ENCODE data around the gene CXCR5.
"Not testable (repeated sequence)": the region's sequence is repeated elsewhere in the genome, so short reads cannot be mapped to it uniquely, and the experiment has no call there.

Gene CXCR5, protein sequence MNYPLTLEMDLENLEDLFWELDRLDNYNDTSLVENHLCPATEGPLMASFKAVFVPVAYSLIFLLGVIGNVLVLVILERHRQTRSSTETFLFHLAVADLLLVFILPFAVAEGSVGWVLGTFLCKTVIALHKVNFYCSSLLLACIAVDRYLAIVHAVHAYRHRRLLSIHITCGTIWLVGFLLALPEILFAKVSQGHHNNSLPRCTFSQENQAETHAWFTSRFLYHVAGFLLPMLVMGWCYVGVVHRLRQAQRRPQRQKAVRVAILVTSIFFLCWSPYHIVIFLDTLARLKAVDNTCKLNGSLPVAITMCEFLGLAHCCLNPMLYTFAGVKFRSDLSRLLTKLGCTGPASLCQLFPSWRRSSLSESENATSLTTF

GRCh38 chr11:118883368-118884071 is at the start of gene CXCR5:
TSS of gene CXCR5 (plus strand) at chr11:118883892. CDS start at chr11:118883942, 50 bp downstream.
- no peak for DNase-seq

DNA sequence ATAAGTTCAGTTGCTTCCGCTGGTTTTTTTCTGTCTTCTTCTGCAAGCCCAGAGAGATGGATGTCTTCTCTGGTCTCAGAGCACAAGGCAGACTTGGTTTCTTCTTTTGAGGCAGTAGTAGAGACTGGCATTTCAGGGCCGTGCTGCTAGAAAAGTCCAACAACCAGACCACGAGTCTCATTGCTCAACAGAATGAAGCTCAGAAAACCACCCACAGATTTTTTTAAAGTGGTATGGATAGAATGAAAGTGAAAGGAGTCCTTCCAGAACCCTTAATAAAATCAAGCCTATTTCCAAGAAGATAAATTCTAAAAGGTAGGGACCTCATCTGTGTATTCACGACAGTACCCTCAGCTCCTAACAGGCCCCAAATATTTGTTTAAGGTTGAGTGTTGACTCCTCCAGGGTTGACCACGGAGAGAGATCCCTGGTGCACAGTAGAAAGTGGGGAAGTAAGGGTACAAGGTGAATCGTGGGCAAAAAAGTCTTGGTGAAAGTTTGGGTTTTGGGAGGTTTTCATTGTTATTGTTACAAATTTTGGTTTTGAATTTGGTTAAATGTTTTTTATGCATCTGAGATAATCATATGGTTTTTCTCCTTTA is 49.2 kb upstream of the CXCR5 start:
- DNase-seq = no peak

DNA sequence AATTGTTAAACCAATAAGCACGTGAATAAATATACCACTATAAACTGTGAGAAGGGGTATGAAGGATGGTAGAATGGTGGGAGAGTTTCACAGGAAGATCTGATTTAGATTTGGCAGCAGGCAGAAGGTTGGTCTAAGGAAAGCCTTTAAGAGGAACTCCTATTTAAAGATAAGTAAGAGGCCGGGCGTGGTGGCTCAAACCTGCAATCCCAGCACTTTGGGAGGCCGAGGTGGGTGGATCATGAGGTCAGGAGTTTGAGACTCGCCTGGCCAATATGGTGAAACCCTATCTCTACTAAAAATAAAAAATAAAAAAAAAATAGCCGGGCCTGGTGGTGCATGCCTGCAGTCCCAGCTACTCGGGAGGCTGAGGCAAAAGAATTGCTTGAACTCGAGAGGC is 45.8 kb upstream of the CXCR5 start:
- no peak for DNase-seq

- no peak for DNase-seq
Observed at GRCh38 chr11:118838905-118839553, 44.7 kb upstream of the CXCR5 start.

GRCh38 chr11:118841469-118842242 is 42.0 kb upstream of the CXCR5 start:
- no peak for DNase-seq

- no peak for DNase-seq
Observed at GRCh38 chr11:118842369-118842768, 41.3 kb upstream of the CXCR5 start.

- DNase-seq = not testable (repeated sequence)
Observed at GRCh38 chr11:118842843-118843242, 40.8 kb upstream of the CXCR5 start.

GRCh38 chr11:118843565-118843964 is 40.1 kb upstream of the CXCR5 start:
- no peak for DNase-seq

DNA sequence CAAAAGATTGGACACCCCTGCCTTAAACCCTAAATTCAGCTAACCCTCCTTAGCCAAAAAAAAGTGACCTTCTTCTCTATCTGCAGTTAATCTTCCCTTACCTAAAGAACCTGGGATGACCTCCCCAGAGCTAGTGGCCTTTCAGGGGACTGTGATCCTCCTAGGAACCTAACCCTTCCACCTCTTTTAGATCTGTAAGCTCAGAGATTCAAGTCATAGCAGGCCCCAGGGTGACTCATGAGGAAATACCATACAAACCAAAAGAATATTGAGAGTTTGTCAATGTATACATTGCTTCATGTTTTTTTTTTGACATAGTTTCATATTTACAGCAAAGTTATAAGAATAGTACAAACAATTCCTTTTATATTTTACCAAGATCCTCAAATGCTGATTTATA is 38.3 kb upstream of the CXCR5 start:
- no peak for DNase-seq

GRCh38 chr11:118846181-118846935 is 37.3 kb upstream of the CXCR5 start:
- DNase-seq = no peak

GRCh38 chr11:118849825-118850224 is 33.9 kb upstream of the CXCR5 start:
- DNase-seq = no peak

DNA sequence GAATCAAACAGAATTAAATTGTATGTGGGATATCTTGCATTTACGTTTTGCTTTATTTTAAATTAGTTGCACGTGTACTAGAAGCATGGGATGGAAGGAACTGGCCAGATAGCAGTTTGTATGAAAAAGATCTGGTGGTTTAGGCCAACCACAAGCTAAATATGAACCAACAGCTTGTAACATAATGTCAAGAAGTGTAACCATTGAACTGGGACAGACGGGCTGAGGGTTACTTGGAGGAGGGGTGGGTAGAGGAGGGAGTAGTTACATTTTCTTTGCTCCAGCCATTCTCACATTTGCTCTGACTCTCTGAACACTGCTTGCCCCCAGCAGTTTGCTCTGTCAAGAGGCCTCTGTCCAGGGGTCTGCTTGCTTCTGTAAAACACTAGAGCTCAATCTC is 31.7 kb upstream of the CXCR5 start:
- DNase-seq = no peak

- no peak for DNase-seq
Observed at GRCh38 chr11:118853678-118854077, 30.0 kb upstream of the CXCR5 start.

DNA sequence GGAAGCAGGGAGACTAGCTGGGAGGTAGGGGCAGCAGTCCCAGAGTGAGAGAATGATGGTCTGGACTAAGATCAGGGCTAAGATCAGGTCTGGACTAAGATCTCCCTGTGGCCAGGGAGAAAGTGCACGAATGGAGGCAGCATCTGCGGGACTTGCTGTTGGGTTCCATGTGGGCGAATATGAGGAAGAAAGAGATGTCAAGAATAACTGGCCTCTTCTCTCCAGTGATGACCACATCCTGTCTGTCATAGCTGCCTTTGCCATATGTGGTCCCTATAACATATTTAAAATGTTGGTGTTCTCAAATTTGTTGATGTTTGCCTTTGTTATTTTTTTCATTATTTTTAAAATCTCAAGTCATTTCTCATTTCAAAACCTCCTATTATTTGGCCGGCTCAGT is 27.4 kb upstream of the CXCR5 start:
- DNase-seq = no peak

DNA sequence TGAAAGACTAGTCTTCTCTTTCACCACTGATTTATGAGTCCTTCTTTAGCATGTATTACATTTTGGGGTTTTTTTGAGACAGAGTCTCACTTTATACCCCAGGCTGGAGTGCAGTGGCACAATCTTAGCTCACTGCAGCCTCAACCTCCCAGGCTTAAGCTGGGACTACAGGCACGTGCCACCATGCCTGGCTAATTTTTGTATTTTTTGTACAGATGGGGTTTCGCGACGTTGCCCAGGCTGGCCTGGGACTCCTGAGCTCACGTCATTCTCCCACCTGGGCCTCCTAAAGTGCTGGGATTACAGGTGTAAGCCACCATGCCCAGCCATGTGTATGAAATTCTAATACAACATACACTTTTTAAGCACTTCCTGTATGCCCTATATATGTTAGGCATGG is 26.3 kb upstream of the CXCR5 start:
- no peak for DNase-seq

DNA sequence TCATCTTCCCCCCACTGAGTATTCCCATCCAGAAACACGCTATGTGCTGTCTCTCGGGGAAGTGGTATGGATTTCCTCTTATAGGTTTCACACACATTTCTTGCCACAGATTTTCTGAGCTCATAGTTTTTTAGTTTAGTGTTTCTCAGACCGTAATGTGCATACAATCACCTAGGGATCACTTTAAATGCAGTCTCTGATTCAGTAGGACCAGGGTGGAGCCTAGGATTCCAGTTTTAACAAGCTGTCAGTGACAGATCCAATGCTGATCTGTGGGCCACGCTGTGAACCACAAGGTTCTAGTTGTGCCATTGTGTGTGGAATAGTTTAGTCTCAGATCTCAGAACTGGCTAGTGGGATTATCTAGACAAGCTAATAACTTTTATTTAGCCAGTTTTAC is 23.7 kb upstream of the CXCR5 start:
- DNase-seq = no peak

DNA sequence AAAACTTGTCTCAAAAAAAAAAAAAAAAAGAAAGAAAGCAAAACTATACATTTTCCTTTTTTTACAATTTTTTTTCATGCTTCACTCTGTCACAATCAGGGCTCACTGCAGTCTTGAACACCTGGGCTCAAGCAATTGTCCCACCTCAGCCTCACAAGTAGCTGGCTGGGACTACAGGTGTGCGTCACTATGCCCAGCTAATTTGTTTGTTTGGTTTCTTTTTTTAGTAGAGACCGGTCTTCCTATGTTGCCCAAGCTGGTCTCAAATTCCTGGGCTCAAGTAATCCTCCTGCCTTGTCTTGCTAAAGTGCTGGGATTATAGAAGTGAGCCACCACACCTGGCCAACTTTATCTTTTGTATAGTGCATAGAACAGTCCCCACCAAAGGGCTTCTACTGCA is 15.0 kb upstream of the CXCR5 start:
- DNase-seq = no peak

DNA sequence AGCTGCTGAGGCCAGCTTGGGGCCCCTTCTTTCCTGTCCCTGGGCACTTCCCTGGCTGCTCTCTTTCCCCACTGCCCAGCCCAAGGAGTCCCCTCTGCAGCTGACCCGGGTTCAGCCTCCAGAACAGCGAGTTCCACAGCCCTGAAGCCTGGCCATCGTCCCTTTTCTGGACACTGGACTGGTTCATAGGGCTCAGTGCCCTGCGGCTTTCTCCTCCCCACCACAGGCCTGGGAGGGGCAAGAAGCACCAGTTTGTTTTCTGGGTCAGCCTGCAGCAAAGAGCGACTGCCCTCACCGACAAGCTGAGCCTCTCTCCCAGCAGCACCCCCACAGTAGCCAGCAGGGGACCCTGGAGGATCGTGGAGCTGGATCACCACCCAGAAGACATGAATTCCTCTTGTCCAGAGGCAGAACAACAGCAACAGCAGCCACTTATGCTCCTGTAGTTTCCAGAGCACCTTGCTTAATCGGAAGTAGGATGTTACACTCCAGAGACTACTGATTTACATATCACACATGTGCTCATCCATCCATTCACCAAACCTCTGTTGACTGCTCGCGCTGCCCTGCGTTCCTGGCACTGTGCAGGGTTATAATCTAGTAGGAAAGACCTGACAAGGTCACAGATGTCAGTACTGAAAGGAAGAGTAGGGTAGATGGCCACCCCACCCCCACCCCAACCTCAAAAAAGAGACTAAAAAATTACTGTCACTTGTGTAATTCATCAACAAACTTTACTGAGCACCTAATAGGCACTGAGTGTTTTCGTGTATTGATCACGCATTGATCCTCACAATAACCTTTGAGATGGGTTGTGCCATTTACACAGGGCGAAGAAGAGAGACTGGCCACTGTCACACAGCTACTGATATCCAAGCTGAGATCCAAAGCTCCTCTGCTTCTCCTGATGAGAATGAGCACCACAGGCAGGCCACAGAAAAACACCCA is 13.0 kb upstream of the CXCR5 start:
- DNase-seq = no peak

- no peak for DNase-seq
Observed at GRCh38 chr11:118872403-118872821, 11.3 kb upstream of the CXCR5 start.

DNA sequence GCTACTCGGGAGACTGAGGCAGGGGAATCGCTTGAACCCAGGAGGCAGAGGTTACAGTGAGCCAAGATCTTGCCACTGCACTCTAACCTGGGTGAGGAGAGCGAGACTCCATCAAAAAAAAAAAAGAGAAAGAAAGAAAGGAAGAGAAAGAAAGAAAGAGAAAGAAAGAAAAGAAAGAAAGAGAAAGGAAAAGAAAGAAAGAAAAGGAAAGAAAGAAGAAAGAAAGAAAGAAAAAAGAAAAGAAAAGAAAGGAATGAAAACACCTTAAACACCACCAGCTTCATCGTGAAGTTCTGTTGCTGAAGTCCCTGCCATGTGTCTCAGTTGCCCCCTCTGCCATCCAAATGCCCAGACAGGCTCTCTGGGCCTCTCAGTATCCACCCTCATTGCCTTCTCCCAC is 9.9 kb upstream of the CXCR5 start:
- DNase-seq = no peak

DNA sequence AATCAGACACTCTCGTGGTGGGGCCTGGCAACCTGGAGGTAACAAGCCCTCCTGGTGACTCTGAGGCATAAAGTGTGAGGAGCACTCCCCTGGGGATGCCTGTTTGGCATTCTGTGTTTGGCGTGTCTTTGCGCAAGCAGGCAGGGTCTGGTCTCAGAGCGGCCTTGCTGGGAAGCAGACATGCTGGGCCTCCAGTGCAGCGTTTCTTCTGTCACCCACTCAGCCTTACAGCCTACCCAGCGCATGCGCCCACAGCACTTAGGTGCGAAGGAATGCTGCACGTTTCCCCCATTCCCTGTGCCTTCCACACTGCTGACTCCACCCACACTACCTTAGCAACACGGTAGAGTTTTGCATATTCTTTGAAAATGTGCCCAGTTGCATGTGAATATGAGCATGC is 7.4 kb upstream of the CXCR5 start:
- no peak for DNase-seq

Data from NCI-H748 treated with DMSO at 0.1 percent for 48 hours (cell line).